Esophagus muscularis mucosa (tissue), 4 donors: Measurements from ENCODE around the gene XPNPEP1.

Experiments
- EP300 ChIP-seq: sonication (generic); formaldehyde crosslinking; IDR thresholded peaks from one replicate; pipeline ENCODE4 v1.6.1; 2017; ENCODE audit warnings: antibody characterized with exemption
- POLR2A ChIP-seq: fragments of 450-650 bp; IDR thresholded peaks from one replicate; pipeline ENCODE4 v1.6.1; 2017; ENCODE audit warnings: antibody characterized with exemption, moderate library complexity, mild to moderate bottlenecking, low read depth
- TF ChIP-seq, protein P1 (sequence below), 3 experiments: fragments of 200-600 bp in 2 of 3; fragments of 450-650 bp in 1 of 3; sonication (generic) in 2 of 3; IDR thresholded peaks; one replicate each; pipeline ENCODE4 v1.5.1; 2017 to 2019; ENCODE audit warnings: antibody characterized with exemption in 3 of 3, mild to moderate bottlenecking in 2 of 3, moderate library complexity in 1 of 3

DNA sequence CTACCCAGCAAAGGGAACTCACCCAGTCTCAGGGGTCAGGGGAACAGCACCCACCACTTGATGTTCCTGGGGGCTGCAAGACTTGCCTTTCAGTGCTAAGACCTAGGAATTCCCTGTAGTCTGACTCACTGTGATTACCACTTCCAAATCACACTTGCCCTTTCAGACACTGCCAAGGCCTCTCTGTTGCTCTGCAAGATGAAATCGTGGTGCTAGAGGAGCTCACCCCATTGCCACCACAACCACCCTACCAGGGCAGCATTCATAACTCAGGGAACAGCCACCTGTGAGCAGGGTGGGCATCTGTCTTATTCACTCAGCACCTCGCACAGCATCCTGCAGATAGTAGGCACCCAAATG is 36.5 kb downstream of the XPNPEP1 start:
- TF ChIP-seq POLR2A (no peak), EP300 (no peak)
- TF ChIP-seq, protein P1, sequence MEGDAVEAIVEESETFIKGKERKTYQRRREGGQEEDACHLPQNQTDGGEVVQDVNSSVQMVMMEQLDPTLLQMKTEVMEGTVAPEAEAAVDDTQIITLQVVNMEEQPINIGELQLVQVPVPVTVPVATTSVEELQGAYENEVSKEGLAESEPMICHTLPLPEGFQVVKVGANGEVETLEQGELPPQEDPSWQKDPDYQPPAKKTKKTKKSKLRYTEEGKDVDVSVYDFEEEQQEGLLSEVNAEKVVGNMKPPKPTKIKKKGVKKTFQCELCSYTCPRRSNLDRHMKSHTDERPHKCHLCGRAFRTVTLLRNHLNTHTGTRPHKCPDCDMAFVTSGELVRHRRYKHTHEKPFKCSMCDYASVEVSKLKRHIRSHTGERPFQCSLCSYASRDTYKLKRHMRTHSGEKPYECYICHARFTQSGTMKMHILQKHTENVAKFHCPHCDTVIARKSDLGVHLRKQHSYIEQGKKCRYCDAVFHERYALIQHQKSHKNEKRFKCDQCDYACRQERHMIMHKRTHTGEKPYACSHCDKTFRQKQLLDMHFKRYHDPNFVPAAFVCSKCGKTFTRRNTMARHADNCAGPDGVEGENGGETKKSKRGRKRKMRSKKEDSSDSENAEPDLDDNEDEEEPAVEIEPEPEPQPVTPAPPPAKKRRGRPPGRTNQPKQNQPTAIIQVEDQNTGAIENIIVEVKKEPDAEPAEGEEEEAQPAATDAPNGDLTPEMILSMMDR (IDR thresholded peaks at IDR 0.05) = no peak
